ENCODE measurements around the gene ISL1.

ISL1 gene

GRCh38 chr5:51387884-51388275 is 4.6 kb downstream of the ISL1 start:
- no peak for DNase-seq

- DNase-seq = no peak
These were observed 5.4 kb downstream of the ISL1 start for GRCh38 chr5:51388488-51389287.

GRCh38 chr5:51389288-51389576 is 6.0 kb downstream of the ISL1 start:
- DNase-seq = no peak

- DNase-seq = no peak
These were observed 6.6 kb downstream of the ISL1 start for GRCh38 chr5:51389577-51390463.

- DNase-seq = no peak
These were observed 7.9 kb downstream of the ISL1 start for GRCh38 chr5:51391175-51391574.

- DNase-seq = no peak
These were observed 9.5 kb downstream of the ISL1 start for GRCh38 chr5:51392689-51393199.

- DNase-seq = no peak
These were observed 11.4 kb downstream of the ISL1 start for GRCh38 chr5:51394609-51395008.

- no peak for DNase-seq
These were observed 12.0 kb downstream of the ISL1 start for GRCh38 chr5:51395245-51395644.

- DNase-seq = no peak
These were observed 12.6 kb downstream of the ISL1 start for GRCh38 chr5:51395666-51396356.

GRCh38 chr5:51396797-51397196 is 13.5 kb downstream of the ISL1 start:
- DNase-seq = no peak

- no peak for DNase-seq
These were observed 14.7 kb downstream of the ISL1 start for GRCh38 chr5:51397996-51398395.

- DNase-seq = no peak
These were observed 15.8 kb downstream of the ISL1 start for GRCh38 chr5:51398875-51399642.

- DNase-seq = no peak
These were observed 16.4 kb downstream of the ISL1 start for GRCh38 chr5:51399643-51400006.

- DNase-seq = no peak
These were observed 21.0 kb downstream of the ISL1 start for GRCh38 chr5:51404255-51404654.

- no peak for DNase-seq
These were observed 28.7 kb downstream of the ISL1 start for GRCh38 chr5:51411921-51412325.

GRCh38 chr5:51414516-51414915 is 31.3 kb downstream of the ISL1 start:
- no peak for DNase-seq

- DNase-seq = no peak
These were observed 32.9 kb downstream of the ISL1 start for GRCh38 chr5:51416149-51416548.

- DNase-seq = no peak
These were observed 49.9 kb downstream of the ISL1 start for GRCh38 chr5:51433052-51433710.

- no peak for DNase-seq
These were observed 56.0 kb downstream of the ISL1 start for GRCh38 chr5:51439232-51439631.
